ENCODE data around the gene GAPT.

GAPT gene

DNA sequence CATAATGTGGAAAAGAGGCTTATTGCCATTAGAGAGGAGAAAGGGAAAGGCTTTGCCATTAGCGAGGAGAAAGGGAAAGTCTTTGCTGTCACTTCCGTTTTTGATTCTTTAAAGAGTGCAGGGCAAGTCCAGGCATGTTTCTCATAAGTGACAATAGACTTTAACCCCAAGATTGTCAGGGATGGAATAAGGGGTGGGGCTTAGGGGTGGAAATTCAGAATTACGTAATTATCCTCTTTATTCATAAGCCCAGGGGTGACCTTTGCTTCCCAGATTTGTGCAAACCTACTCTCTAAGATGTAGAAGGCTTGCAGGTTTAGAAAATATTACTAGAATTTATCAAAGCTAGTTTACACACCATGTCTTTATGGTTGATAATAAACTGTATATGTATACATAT lies 29.1 kb upstream of the GAPT start:
- no peak for DNase-seq

DNA sequence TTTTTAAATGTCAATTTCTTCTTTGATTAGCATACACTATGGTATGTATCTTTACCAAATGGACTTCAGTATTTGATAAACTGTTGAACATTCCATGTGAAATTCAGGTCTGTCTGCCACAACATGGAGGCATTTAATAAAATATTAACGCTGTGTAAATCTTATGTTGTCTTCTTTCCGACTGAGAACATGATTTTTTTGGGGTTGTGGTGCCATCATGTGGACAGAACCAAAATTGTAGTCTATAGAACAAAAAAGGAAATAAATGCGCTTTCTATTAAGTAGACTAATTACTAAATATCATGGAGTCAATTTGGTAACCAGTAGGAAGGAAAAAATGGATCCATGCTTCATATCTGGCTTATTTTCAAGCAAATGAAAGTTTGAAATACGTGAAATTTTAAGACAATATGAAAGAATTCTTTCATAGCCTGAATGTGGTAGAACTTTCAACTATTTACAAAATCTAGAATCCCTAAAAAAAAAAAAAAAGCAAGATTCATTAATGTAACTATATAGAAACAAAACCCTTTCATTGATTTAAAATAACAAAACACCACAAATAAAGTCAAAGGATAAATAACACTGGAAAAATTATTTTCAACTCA lies 28.5 kb upstream of the GAPT start:
- peak; percentile 5 for DNase-seq

GRCh38 chr5:58466939-58467338 lies 24.3 kb upstream of the GAPT start:
- DNase-seq, result peak; percentile 31

DNA sequence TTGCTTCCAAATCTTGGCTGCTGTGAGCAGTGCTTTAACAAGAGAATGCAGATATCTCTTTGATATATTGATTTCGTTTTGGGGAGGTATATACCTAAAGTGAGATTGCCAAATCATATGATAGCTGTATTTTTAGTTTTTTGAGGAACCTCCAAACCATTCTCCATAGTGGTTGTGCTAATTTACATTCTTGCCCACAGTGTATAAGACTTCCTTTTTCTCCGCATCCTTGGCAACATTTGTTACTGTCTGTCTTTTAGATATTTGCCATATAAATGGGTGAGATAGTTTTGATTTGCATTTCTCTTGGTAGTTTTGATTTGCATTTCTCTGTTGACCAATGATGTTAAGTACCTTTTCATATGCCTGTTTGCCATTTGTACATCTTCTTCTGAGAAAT lies 21.3 kb upstream of the GAPT start:
- no peak for DNase-seq

DNA sequence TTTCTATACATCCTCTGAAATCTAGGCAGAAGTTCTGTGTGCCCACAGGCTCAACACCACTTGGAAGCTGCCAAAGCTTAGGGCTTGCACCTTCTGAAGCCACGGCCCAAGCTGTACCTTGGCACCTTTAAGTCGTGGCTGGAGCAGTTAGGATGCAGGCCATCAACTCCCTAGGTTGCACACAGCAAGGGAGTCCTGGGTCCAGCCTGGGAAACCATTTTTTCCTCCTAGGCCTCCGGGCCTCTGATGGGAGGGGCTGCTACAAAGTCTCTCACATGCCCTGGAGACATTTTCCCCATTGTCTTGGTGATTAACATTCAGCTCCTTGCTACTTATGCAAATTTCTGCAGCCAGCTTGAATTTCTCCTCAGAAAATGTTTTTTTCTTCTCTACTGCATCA lies 15.8 kb upstream of the GAPT start:
- no peak for DNase-seq

GRCh38 chr5:58477760-58478376 lies 13.4 kb upstream of the GAPT start:
- DNase-seq, result no peak

DNA sequence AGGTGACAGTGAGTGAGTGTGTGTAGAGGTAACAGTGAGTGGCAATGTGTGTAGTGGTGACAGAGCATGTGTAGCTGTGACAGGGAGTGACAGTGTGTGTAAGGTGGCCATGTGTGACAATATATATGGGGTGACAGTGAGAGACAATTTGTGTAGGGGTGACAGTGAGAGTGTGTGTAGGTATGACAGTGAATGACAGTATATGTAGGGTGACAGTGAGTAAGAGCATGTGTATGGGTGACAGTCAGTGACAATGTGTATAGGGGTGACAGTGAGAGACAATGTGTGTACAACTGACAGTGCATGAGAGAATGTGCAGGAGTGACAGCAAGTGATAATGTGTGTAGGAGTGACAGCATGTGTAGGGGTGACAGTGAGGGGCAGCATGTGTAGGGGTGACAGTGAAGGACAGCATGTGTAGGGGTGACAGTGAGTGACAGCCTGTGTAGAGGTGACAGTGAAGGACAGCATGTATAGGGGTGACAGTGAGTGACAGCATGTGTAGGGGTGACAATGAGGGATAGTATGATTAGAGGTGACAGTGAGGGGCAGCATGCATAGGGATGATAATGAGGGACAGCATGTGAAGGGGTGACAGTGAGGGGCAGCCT lies 10.1 kb upstream of the GAPT start:
- DNase-seq, result no peak

DNA sequence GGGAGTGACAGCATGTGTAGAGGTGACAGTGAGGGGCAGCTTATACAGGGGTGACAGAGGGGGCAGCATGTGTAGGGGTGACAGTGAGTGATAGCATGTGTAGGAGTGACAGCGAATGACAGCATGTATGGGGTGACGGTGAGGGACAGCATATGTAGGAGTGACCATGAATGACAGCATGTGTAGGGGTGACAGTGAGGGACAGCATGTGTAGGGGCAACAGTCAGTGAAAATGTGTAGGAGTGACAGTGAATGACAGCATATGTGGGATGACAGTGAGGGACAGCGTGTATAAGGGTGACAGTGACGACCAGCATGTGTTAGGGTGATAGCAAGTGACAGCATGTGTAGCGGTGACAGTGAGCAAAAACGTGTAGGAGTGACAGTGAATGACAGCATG lies 9.4 kb upstream of the GAPT start:
- DNase-seq, result no peak

- DNase-seq, result no peak
Observed at GRCh38 chr5:58482536-58482935, 8.7 kb upstream of the GAPT start.

DNA sequence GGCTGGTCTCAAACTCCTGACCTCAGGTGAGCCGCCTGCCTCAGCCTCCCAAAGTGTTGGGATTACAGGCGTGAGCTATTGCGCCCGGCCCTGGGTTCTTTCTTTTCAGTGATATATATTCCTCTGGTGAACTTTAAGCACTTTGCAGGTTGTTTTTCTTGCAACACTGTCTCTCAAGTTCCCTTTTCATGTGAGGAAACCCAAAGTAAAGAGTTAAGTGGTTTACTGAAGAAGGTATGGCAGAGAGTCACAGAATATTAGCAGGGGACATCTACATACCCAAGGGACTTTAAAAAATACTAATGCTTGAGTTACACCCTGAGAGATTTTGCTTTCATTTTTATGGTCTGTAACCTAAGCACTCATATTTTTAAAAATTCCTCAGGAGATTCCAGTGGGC lies 6.7 kb upstream of the GAPT start:
- DNase-seq, result no peak

- DNase-seq, result no peak
Observed at GRCh38 chr5:58486290-58486689, 4.9 kb upstream of the GAPT start.

GRCh38 chr5:58490402-58491050 lies 709 bp upstream of the GAPT start:
- peak; percentile 16 for DNase-seq

DNA sequence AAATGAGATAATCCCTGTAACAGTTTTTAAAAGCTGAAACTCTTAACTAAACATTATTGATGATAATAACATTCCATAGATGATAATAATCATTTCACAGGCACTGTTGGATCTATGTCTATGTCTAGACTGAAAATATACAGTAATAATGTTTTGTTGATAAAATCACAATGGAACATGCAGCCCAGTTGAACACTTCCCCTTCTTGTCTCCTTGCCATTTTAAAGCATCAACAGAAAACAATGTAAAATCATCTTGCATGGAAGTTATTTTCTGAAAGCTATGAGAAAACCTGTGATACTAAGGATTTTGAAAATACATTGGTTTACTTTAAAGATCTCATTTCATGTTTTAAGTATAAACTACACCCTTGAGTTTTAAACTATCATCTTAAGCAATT lies 1.9 kb downstream of the GAPT start:
- no peak for DNase-seq

GRCh38 chr5:58496488-58496887 lies 5.3 kb downstream of the GAPT start:
- no peak for DNase-seq

GRCh38 chr5:58497386-58497785 lies 6.2 kb downstream of the GAPT start:
- DNase-seq, result no peak

- no peak for DNase-seq
Observed at GRCh38 chr5:58497921-58498320, 6.7 kb downstream of the GAPT start.

GRCh38 chr5:58498340-58498942 lies 7.2 kb downstream of the GAPT start:
- no peak for DNase-seq

DNA sequence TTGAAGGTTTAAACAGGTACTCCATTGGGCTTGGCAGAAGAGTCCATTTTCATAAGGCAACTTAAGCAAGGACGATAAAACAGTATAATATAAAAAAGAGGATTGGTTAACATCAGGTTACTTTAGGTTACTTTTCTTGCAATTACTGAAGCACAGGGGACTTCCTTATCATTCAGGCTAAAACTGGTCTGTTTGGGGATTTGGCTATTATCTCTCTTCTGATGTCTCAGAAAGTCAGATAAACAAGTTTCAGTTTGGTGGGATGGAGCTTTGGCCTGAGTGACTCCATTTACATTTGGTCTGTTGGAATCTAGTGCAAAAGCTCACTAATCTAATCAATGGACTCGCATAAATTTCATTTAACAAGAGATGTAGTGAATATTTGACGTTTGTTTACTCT lies 8.0 kb downstream of the GAPT start:
- DNase-seq, result no peak

DNA sequence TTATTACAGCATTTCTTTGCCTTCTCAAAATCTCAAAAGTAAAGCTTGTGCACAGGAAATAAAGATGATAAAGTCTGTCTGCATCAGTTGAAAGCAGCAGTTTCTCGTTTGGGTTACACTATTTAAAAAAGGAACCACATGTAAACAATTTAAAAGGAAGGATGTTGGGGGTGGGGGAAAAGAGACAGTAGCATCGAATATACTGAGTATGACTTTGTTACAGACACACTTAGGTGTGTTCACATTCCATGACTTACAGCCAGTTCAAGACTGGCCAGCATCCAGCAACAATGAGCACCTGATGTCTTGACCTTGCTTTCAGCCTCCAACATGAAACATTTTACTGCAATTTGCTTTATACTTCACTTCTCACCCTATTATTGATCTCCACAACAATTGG lies 8.7 kb downstream of the GAPT start:
- no peak for DNase-seq

DNA sequence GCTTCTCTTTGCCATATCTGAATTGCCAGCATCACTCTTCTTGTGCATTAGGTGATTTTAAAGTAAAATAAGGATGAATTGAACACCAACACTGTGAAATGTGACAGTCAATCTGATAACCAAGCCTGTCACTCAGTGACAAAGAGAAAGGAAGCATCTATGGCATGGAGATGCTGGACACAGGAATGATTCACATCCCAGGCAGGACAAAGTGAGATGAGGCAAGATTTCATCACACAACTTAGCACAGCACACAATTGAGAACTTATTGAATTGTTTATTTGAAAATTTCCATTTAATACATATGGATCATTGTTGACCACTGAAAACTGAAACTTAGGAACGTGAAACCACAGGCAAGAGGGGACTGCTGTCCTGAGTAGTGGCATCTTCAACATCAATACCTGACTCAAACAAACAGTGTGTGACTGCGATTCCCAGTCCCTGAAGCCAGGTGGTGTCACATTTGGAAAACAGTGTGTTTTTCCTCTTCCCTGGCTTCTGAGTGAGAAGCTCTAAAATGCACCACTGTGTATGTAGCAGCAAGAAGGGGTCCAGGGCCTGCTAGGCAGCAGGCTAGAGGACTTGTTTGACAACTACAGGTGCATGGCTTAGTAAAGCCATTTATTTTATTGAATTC lies 10.7 kb downstream of the GAPT start:
- DNase-seq, result no peak

DNA sequence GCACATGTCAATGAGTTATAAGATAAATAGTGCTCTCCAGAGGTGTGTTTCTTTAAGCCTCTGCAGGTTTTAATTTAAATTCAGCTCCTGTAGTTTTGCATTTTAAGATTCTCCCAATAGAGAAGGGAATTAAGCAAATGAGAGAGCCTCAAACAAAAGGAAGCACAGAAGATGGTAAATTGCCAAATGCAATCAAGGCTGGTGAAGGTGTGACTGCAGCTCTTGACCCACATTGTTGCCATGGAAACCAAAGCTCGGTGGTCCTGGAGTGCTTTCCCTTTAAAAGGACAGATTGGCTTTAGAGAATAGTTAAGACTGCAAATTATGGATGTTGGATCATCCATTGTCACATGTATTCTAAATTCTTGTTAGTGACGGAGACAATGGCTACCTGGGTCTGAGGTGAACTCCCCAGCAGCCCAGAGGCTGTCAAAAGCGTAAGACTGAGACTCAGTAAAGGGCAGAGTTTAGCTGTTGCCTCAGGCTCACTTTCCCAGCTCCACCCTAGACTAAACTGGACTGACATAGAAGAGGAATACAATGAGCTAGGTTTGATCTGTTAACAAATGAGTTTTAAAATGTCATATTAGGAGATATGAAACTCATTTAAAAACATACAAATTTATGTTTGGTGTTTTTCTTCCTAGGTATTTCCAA lies 12.3 kb downstream of the GAPT start:
- no peak for DNase-seq

GRCh38 chr5:58504766-58505165 lies 13.5 kb downstream of the GAPT start:
- no peak for DNase-seq

DNA sequence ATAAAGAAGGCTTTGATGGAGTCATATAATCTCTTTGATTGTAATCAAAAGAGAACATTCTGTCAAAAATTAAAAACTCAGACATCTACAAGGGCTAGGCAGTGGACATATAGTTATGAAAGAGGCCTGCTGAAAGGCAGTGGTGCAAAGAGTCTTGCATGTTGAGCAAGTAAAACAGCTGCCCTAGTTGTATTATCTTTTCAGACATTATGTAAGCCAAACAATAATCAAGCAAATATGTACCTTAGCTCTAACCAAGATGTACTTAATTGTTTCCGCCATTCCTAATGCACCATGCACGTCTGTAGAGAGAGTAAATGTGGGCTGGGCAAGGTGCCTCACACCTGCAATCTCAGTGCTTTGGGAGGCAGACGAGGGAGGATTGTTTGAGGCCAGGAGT lies 14.3 kb downstream of the GAPT start:
- no peak for DNase-seq

Measured in CD4-positive, alpha-beta T cell treated with Interferon gamma for 1 hour (primary cell).